Endometrium (tissue), 2 donors: Measurements from ENCODE around the gene TUT4.

Experiments used
- FAIRE-seq: peaks from 2 replicates; lab custom pipeline; 2012; peaks lifted over from hg19 to GRCh38; lab: Jason Lieb, UNC
- donor health status: control.
- donor health status: control.

The TUT4 gene

DNA sequence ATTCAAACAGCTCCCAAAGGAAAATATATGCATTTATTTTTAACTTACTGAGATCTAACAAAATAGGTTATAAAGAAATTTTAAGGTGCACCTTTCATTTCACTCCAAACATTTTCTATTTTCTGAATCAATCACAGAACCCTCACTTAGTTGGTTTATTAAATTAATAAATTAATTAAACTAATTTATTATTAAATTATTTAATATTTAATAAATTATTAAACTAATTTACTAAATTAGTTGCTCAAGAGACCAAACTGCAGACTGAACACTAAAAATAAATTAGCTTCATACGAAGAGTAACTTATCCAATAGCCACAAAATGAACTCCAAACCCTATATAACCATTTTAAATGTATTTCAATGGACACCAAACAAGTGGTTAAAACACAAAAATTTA lies 80.5 kb downstream of the TUT4 start:
- FAIRE-seq: no peak

GRCh38 chr1:52469108-52469507 lies 83.8 kb downstream of the TUT4 start:
- no peak for FAIRE-seq

- FAIRE-seq: no peak
Observed at GRCh38 chr1:52463891-52464290, 89.0 kb downstream of the TUT4 start.

GRCh38 chr1:52461821-52462220 lies 91.1 kb downstream of the TUT4 start:
- FAIRE-seq: no peak

- no peak for FAIRE-seq
Observed at GRCh38 chr1:52460694-52461093, 92.2 kb downstream of the TUT4 start.

DNA sequence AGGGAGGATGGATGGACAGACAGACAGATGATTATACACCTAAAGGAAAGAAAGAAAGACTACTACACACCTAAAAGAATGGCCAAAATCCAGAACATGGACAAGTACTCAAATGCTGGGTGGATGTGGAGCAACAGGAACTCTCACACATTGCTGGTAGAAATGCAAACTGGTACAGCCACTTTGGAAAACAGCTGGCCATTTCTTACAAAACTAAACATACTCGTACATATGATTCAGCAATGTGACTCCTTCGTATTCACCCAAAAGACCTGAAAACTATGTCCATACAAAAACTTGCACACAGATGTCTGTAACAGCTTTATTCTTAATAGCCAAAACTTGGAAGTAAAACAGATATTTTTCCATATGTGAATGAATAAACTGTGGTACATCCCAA lies 97.2 kb downstream of the TUT4 start:
- no peak for FAIRE-seq

- no peak for FAIRE-seq
Observed at GRCh38 chr1:52454779-52455178, 98.1 kb downstream of the TUT4 start.

GRCh38 chr1:52454127-52454526 lies 98.8 kb downstream of the TUT4 start:
- no peak for FAIRE-seq

- FAIRE-seq: no peak
Observed at GRCh38 chr1:52444463-52444862, 108.4 kb downstream of the TUT4 start.

DNA sequence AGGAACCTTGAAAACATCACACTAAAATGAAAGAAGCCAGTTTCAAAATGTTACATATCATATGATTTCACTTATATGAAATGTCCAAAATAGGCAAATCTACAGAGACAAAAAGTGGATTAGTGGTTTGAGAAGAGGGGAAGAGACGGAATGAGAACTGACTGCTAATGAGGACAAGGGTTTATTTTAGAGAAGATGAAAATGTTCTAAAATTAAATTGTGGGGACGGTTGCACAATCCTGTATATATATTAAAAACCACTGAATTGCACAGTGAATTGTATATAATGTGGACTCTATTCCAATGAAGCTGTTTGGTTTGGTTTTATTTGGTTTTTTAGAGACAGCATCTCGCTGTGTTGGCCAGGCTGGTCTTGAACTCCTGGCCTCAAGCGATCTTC lies 112.9 kb downstream of the TUT4 start:
- FAIRE-seq: no peak

- no peak for FAIRE-seq
Observed at GRCh38 chr1:52436817-52437216, 116.1 kb downstream of the TUT4 start.

- no peak for FAIRE-seq
Observed at GRCh38 chr1:52435650-52436049, 117.2 kb downstream of the TUT4 start.

GRCh38 chr1:52435211-52435610 lies 117.7 kb downstream of the TUT4 start:
- FAIRE-seq: no peak

GRCh38 chr1:52432807-52433206 lies 120.1 kb downstream of the TUT4 start:
- no peak for FAIRE-seq

GRCh38 chr1:52427152-52427551 lies 125.7 kb downstream of the TUT4 start:
- FAIRE-seq: no peak

DNA sequence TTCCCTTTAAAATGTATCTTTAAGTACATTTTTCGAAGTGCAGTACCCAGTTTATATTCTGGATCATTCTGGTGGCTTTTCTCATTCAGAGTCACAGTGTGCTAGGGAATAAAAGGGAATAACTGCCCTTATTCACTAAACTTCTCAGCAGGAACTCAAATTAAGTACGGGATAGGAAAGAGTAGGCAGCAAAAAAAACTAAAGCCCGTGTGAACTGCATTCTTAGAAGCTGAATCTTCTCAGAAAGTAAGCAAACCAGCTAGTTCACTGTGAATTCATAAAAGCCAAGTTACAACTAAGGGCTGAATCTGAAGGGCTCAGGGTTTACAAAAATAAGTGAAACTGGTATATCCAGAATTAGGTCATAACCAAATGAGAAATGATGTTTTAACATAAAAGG lies 126.5 kb downstream of the TUT4 start:
- FAIRE-seq: no peak

- FAIRE-seq: no peak
Observed at GRCh38 chr1:52424813-52425212, 128.1 kb downstream of the TUT4 start.

DNA sequence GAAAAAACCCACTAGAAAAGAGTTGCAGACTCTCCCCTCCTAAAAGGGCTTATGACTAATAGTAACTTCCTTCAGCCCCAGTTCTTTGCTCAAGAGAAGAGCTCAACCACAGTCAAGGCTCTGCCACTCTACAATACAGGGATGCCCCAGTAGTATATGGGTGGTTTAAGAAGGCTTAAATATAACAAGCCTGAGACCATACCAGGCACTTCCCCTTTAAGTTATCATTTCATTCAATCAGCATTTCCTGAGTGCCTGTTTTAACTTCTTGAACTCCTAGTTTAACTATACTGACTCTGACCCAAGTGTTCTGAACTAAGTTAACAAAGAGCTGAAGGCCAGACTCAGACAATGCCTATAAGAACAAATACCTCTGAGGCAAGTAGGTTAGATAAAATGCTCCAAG lies 128.7 kb downstream of the TUT4 start:
- FAIRE-seq: no peak

GRCh38 chr1:52423771-52424170 lies 129.1 kb downstream of the TUT4 start:
- FAIRE-seq: no peak

DNA sequence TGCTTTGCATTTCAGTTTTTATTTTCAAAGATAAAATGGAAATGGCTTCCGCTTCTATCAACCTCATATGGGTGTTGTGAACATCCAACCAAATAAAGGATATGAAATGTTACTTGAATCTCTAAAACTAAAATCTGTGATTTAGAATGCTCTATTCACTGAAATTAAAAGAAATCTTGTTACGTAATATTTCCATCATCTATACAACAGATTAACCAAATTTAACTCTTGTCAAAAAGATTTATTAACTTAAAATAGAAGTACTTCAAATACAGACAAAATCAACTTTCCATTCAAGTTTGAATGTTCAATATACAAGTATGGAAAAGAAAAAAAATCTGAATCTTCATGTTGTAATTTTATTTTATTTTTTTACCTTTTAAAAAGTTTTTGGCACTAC lies 129.8 kb downstream of the TUT4 start:
- FAIRE-seq: no peak

DNA sequence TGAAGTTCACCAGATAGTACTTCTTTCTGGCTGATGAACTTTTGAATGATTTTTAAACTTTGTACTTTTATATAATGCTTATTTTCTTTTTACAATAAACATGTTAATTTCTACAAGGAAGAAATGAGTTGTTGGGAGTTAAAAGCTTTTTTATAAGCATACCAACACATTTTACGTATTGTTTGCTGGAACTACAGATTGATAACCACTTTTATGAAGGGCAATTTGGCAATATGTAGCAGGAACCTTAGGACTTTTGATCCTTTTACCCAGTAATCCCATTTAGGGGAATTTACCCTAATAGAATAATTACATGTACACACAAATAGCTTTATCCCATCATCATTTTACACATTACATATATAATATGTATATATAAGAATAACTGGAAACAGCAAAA lies 132.2 kb downstream of the TUT4 start:
- peak; percentile 37 for FAIRE-seq

- FAIRE-seq: peak; percentile 43
Observed at GRCh38 chr1:52416811-52417210, 136.1 kb downstream of the TUT4 start.

- no peak for FAIRE-seq
Observed at GRCh38 chr1:52414942-52415341, 137.9 kb downstream of the TUT4 start.

GRCh38 chr1:52413410-52413989 lies 139.4 kb downstream of the TUT4 start:
- FAIRE-seq: no peak

GRCh38 chr1:52404975-52405338 lies 147.9 kb downstream of the TUT4 start:
- no peak for FAIRE-seq
